HG02759 (cell line): ENCODE measurements around the gene FGF22.
A peak's percentile ranks its signal among the peaks of the same experiment; 100 is the strongest.
"Not testable (repeated sequence)": the region's sequence is repeated elsewhere in the genome, so short reads cannot be mapped to it uniquely, and the experiment has no call there.

ENCODE experiments used
- ATAC-seq: cut with Tn5 transposase; IDR thresholded peaks from one replicate; pipeline ENCODE4 v1.9.1; 2021; ENCODE audit warnings: mild to moderate bottlenecking, moderate library complexity; ENCODE audit not compliant: unreplicated experiment

The FGF22 gene

DNA sequence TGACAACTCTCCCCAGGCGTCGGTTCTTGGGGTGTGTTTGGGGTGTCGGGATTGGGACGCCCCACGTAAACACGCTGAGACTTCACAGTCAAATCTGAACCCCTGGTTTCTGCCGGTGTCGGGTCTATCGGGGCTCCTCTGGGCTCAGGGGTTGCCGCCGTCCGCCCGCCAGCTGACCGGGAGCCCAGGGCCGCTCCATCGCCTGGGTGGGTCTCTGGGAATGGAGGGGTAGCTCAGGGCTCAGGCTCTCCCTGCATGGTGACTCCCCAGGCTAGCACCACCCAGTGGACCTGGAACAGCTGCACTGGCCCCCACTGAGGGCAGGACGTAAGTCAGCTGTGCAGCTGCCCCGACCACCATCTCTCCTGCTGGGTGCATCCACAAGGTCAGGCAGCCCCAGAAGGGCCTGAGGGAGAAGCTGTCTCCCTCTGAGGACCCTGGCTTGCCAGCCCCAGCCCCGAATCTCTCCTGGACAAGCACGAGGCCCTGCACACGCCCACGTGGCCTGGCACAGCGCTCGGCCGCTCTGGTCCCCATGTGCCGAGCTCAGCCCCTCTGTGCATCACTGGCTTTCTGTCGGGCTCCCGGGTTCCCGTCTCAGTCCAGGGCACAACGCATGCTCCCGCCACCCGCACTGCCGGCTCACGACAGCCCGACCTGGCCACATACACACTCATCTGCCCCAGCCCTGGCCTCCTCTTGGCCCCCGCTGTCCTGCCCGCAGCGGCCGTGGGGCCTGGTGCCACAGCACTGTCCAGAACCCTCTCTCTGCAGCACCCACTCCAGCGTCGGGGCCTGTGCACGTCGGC is 17.3 kb downstream of the FGF22 start:
- no peak for ATAC-seq

DNA sequence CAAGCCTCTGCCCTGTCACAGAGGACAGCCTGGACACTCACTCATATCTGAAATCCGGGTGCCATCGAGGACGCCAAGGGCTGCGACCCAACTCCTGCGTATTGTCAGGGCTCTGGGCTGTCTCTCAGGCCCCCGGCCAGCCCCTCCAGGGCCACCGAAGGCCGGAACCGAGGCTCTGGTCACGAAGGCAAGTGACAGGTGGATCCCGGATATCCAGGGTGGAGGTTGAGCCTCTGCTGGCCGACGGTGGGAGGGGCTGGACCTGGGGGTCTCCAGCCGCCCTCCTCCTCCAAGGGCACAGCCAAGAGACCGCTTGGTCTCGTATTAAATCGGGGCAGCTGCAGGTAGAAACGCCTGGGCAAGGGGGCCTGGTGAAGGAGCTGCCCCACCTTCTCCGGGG is 17.9 kb downstream of the FGF22 start:
- ATAC-seq, result no peak

DNA sequence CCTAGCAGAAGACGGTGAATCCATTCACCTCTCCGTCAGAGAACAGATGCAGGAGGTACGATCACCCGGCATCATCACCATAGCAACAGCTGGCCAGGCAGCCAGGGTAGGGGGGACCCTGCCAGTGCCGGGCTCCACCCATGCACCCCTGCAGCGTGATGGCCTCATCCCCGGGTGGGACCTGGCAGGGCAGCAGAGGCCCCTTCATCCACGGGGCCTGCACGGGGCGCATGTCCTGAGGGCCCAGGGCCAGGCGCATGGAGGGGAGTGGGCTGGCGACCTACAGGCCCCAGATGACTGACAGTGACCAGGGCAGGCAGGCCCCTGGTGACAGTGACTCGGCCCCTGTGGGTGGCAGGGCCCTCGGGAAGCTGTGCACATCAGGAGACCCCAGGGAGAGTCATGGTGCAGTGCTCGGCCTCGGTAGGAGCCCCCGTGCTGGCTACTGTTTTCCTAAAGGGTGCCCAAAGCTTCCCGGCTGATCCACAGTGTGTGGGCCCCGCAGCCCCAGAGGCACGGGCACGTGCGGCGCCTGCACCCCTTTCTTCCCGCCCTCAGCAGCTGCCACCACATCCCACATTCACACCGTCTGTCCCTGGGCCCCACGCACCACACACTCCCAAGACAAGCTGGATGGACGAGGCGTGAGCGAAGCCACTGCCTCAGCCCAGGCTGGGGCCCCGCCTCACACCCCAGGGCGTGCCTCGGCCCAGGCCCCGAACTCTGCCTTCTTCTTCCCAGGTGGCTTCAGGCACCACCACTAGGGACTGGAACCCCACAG is 18.6 kb downstream of the FGF22 start:
- ATAC-seq, result no peak

DNA sequence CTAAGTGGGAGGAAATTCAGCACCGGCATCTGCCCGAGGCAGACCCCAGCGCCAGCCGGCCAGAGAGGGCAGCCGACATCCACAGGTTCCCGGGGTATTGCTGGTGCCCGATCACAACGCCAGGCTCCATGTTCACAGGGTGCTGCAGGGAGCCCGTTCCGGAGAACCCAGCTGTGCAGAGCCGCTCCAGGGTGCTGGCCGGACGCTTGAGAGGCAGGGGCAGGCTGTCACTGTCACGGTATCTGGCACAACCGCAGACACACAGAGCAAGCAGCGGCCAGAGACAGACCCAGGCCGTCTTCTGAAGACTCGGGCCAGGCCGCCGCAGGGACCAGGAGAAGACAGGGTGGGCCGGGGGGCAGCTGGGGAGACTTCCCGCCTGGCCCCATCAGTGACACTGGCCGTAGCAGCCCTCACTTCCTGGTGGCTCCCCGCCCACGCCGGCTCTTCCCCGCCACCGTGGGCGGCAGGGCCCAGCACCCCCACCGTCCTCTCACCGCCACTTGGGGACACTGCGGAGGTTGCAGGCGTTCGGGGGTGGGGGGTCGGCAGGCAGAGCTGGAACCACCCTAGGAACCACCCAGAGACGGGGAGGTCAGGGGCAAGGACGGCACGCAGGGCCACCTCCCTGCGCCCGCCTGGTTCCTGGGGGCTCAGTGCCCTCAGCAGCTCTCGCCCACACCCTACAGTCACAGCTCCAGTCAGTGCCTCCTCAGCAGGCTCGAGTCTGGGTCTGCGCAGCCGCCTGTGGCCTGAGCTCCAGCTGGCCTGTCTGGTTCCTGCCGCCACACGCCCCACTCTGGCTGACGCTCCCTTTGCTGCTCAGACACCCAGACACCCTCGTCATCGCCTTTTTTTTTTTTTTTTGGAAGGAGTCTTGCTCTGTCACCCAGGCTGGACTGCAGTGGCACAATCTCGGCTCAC is 19.5 kb downstream of the FGF22 start:
- no peak for ATAC-seq

DNA sequence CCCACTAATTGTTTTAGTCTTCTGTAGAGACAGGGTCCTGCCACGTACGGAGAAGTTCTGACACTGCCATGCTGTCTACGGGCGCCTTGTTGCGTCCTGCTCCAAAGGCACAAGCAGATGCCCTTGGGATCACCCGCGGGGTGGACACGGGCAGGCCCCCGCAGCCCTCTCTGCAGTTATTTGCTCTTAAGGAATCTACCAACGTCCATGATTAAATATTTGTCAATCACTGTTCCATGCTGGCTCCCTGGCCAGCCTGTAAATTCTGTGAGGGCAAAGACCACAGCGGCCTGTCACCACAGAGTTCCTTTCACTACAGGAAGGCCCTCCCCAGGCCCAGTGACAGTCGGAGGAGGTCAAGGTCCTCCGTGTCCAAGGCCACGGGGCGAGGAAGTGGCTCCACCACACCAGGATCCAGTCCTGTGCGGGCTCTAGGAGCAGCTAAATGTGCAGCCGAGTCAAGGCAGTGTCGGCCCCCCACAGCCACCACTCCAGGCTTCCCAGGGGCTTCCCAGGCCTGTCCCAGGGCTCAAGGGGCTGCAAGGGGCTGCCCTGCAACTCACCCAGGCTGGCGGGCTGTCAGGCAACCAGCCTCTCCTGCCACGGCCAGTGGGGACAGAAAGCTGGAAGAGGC is 21.2 kb downstream of the FGF22 start:
- ATAC-seq, result no peak

DNA sequence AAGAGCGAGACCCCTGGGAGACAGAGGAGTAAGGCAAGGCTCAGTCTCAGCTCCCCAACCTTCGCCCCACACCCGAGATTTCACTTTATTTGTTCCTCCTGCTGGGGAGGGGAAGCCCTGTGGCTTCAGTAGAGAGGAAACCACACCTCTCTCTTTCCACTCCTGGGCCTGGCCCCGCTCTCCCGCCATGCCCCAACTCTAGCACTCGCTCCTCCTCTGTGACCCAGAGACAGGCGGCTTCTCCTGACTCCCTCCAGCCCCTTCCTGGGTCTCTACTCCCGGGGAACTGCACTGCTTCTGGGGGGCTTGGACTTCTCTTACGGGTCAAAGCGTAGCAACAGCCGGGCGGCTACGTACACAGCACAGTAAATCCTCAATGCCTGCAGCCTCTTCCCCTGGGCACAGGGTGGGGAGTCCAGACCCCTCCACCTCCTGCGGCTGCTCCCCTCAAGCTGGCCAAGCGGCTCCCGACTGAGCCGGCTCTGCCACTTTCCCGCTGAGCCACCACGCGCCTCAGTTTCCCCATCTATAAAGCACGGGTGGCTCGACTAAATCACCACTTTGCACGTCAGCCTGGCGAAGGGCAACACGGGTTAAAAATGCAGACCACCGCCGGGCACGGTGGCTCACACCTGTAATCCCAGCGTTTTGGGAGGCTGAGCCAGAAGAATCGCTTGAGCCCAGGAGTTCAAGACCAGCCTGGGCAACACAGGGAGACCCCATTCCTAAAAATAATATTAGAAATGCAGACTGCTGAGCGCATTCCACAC is 21.9 kb downstream of the FGF22 start:
- no peak for ATAC-seq

DNA sequence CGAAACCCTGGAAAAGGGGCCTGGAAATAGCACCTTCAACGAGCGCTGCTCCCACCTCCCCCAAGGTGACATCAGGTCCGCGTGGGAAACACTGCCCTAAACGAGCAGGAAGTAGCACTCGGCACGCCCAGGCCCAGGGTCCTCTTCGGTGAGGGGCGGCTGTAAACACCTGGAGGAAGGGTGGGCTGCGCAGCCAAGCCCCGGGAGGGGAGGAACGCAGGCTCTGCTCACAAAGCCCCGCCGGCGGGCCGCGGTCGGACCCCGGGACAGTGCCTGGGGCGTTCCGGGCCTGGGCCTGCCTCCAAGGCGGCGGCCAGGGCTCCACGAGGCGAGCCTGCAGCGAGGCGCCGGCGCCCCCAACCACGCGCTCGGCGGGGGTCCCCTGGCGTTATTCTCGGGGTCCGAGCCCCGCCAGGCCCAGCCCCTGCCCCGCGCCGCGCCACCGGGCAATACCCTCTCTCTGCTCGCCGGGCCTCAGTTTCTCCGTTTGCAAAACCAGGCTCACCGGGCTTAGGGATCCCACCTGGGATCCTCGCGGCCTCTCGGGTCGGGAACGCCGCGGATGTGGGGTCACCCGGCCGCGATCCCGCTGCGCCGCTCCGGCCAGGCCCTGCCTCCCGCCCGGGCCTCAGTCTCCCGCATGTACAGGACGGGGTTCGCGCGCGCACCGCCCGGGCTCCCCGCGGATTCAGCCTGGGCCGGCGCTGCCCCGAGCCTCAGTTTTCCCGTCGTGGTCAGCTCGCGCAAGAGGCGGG is 22.7 kb downstream of the FGF22 start:
- ATAC-seq, result peak; percentile 22

DNA sequence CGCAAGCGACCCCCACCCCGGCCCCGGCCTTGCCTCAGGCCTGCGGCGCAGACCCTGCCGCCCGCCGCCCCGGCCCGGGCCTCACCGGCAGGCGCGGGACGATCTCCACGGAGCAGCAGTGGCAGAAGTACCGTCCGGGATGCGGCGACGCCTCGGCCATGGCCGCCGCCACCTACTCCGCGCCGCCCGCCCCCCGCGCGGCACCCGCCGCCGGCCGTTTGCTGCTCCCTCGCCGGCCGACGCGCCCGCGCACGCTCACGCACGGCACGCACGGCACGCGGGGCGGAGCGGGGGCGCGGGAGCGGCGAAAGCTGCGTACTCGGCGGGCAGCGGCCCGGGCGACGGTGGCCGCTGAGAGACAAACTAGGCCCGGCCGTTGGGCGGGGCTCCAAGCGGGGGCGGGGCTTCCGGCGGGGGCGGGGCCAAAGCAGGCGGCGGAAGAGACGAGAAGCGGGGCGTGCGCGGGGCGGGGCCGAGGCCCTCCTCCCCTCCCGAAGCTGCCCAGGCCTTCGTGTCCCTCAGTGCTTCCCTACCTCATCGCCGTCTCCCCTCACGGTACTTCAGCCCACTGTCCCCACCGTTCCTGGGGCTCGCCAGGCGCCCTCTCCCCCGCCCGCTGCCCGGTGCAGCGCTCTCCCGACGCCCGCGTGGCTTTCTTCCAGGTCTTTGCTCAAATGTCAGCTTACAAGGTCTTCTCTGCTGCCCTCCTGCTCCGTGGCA is 23.4 kb downstream of the FGF22 start, which contains the start of gene RNF126:
TSS of gene RNF126 (minus strand) at position 253 of the 720 bp plus-strand sequence. CDS start at position 160, 93 bp downstream.
- ATAC-seq, result peak; percentile 66

DNA sequence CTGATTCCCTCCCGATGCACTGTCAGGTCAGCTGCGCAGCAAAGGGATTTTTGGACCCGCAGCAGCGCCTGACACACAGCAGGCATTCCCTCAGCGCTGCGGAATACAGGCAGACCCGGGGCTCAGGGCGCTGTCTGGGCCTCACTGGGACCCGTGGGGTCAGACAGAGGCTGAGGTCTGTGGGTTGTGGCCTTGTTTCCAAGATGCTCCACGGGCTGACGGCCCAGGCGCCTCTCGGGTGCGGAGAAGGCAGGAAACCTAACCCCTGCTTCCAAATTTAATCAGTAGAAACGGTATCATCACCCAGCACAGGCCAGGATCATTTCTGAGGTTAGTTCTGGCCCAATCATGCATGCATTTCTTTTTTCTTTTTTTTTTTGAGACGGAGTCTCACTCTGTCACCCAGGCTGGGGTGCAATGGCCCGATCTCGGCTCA is 24.0 kb downstream of the FGF22 start:
- ATAC-seq, result no peak

DNA sequence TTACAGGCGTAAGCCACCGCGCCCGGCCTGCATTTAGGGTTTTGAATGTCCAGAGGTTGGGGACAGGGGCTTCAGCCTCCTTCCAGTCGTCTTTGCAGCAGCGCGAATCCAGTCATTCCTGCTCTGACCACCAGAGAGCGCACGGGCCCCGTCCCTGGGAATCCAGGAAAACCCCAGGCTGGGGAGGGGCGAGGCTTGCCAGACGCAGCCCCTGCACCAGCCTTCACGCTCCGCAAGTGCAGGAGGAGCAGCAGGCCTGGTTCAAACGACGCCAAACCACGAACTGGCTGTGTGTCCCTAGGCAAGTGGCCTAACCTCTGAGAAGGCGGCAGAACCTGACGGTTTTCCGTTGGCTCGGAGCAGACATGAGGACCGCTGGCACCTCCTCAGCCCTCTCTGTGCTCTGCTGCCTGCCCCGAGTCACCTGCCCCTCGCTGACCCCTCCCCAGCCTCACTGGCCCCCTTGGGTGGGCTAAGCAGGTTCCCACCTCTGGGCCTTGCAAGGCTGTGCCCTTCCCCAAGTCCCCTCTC is 25.3 kb downstream of the FGF22 start:
- ATAC-seq, result no peak

DNA sequence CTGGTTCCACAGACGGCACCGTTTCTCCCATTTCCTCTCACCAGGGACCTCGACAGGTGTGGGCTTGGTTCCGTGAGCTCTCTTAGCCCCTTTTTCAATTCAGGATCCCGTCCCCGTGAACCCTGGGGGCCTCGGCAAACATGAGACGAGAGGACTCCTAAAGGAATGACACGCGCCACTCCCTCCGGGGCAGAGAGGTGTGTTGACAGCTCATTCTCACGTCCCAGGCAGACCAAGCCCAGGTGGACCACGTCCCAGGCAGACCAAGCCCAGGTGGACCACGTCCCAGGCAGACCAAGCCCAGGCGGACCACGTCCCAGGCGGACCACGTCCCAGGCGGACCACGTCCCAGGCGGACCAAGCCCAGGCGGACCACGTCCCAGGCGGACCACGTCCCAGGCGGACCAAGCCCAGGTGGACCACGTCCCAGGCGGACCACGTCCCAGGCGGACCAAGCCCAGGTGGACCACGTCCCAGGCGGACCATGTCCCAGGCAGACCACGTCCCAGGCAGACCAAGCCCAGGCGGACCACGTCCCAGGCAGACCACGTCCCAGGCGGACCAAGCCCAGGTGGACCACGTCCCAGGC is 27.4 kb downstream of the FGF22 start:
- ATAC-seq, result not testable (repeated sequence)

DNA sequence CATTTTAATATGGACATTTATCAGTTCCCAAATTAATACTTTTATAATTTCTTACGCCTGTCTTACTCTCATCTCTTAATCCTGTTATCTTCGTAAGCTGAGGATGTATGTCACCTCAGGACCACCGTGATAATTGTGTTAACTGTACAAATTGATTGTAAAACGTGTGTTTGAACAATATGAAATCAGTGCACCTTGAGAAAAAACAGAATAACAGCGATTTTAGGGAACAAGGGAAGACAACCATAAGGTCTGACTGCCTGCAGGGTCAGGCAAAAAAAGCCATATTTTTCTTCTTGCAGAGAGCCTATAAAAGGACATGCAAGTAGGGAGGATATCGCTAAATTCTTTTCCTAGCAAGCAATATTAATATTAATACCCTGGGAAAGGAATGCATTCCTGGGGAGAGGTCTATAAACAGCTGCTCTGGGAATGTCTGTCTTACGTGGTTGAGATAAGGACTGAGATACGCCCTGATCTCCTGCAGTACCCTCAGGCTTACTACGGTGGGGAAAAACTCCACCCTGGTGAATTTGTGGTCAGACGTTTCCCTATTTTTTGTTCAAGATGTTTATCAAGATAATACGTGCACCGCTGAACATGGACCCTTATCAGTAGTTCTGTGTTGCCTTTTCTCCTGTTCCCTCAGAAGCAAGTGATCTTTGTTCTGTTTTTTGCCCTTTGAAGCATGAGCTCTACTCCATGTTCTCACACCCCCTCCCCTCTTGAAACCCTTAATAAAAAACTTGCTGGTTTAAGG is 29.2 kb downstream of the FGF22 start:
- ATAC-seq, result not testable (repeated sequence)

DNA sequence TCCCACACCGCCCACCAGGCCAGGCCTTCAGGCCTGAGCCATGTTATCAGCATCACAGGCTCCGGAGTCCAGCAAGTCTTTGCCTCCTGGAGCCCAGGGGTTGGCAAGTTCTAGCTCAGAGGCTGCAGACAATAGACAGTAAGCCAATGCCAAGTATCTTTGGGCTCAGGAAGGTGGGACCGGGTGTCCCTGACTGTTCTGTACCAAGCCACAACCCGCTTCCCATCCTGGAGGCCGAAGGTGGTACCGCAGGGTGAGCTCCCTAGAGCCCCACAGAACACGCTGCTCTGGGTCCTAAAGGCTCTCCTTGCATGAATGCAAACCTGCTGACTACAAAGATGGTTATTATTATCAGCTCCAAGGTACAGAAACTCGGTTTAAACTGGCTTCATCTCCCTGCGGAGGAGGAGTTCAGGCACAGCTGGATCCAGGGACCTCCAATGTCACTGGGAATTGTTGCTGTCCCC is 31.0 kb downstream of the FGF22 start:
- no peak for ATAC-seq

DNA sequence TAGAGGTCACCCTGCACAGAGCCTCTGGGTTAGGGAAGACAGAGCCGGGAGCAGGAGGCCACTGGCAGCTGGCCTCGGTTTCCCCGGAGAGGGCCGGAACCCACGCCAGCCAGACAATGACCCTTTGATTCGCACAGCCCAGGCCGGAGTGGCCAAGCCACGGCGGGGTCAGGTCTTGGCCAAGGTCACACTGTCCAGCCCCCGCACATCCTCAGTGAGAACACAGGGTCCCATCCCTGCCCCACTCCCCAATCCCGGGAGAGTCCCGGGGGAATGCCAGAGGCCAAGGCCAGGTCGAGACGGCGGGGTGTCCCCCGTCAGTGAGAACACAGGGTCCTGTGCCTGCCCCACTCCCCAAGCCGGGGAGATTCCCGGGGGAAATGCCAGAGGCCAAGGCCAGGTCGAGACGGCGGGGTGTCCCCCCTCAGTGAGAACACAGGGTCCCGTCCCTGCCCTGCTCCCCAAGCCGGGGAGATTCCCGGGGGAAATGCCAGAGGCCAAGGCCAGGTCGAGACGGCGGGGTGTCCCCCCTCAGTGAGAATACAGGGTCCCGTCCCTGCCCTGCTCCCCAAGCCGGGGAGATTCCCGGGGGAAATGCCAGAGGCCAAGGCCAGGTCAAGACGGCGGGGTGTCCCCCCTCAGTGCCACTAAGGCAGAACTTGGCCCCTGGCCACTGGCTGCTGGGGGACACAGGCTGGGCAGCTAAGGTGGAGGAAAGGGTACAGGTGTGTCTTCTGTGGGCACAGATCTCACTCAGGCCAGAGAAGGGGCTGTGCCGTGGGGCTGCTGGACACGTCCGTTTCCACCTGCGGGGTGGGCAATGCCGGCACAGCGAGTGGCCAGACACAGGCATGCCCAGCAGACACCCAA is 34.8 kb downstream of the FGF22 start:
- no peak for ATAC-seq

DNA sequence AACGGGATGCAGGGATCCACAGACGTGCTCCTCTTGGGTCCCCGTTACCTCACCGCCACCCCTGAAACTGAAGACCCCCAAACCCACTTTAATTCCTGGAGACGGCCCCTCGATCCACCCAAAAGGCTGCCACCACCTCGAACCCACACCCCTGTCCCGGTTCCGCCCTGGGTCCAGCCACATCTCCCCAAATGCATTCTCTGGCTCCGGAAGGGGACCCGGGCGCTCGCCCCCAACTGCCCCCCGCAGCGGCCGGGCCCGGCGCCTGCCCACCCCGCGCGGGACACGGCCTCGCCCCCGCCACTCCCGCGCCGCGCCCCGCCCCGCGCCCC is 36.3 kb downstream of the FGF22 start:
- ATAC-seq, result no peak
